DMS153 treated with DMSO at 0.1 percent for 48 hours (cell line): ENCODE results near the gene RIPOR2.
"Not testable (repeated sequence)": the region's sequence is repeated elsewhere in the genome, so short reads cannot be mapped to it uniquely, and the experiment has no call there.

Experiments used
- DNase-seq: peaks from one replicate; lab custom pipeline; 2025; ENCODE audit not compliant: unreplicated experiment; lab: John Stamatoyannopoulos, UW

The RIPOR2 gene

GRCh38 chr6:24768361-24768760 is 167.4 kb downstream of the RIPOR2 start:
- no peak for DNase-seq

GRCh38 chr6:24766680-24767462 is 168.9 kb downstream of the RIPOR2 start:
- DNase-seq, result peak; percentile 10

- DNase-seq, result not testable (repeated sequence)
Measured at GRCh38 chr6:24765968-24766367, 169.8 kb downstream of the RIPOR2 start.

GRCh38 chr6:24764833-24765828 is 170.6 kb downstream of the RIPOR2 start:
- DNase-seq, result not testable (repeated sequence)

- peak; percentile 6 for DNase-seq
Measured at GRCh38 chr6:24763578-24763977, 172.2 kb downstream of the RIPOR2 start.

GRCh38 chr6:24761851-24762250 is 173.9 kb downstream of the RIPOR2 start:
- DNase-seq, result no peak

- DNase-seq, result no peak
Measured at GRCh38 chr6:24761193-24761835, 174.4 kb downstream of the RIPOR2 start.

- no peak for DNase-seq
Measured at GRCh38 chr6:24760210-24760609, 175.6 kb downstream of the RIPOR2 start.

GRCh38 chr6:24759718-24760117 is 176.0 kb downstream of the RIPOR2 start:
- no peak for DNase-seq

GRCh38 chr6:24757611-24758010 is 178.1 kb downstream of the RIPOR2 start:
- no peak for DNase-seq

- no peak for DNase-seq
Measured at GRCh38 chr6:24755279-24755678, 180.5 kb downstream of the RIPOR2 start.

- DNase-seq, result not testable (repeated sequence)
Measured at GRCh38 chr6:24754378-24754777, 181.4 kb downstream of the RIPOR2 start.
